ENCODE results near the gene SASH1.

The SASH1 gene

GRCh38 chr6:148548065-148548748 lies 205.6 kb downstream of the SASH1 start:
- DNase-seq (ENCODE audit: low spot score): no peak

GRCh38 chr6:148548749-148549140 lies 206.1 kb downstream of the SASH1 start:
- DNase-seq (ENCODE audit: low spot score): no peak

- no peak for DNase-seq (ENCODE audit: low spot score)
Measured at GRCh38 chr6:148550569-148550968, 207.9 kb downstream of the SASH1 start.

- no peak for DNase-seq (ENCODE audit: low spot score)
Measured at GRCh38 chr6:148551226-148551625, 208.6 kb downstream of the SASH1 start.

GRCh38 chr6:148556410-148556809 lies 213.8 kb downstream of the SASH1 start:
- DNase-seq (ENCODE audit: low spot score): no peak

- DNase-seq (ENCODE audit: low spot score): no peak
Measured at GRCh38 chr6:148557796-148558321, 215.2 kb downstream of the SASH1 start.

GRCh38 chr6:148559848-148560433 lies 217.3 kb downstream of the SASH1 start:
- DNase-seq (ENCODE audit: low spot score): peak; percentile 20

- no peak for DNase-seq (ENCODE audit: low spot score)
Measured at GRCh38 chr6:148561629-148562028, 219.0 kb downstream of the SASH1 start.

GRCh38 chr6:148563066-148563465 lies 220.4 kb downstream of the SASH1 start:
- DNase-seq (ENCODE audit: low spot score): no peak

- no peak for DNase-seq (ENCODE audit: low spot score)
Measured at GRCh38 chr6:148564494-148565035, 221.9 kb downstream of the SASH1 start.

GRCh38 chr6:148565321-148565926 lies 222.8 kb downstream of the SASH1 start:
- no peak for DNase-seq (ENCODE audit: low spot score)

GRCh38 chr6:148565930-148566663 lies 223.5 kb downstream of the SASH1 start:
- DNase-seq (ENCODE audit: low spot score): no peak

- no peak for DNase-seq (ENCODE audit: low spot score)
Measured at GRCh38 chr6:148566664-148567350, 224.2 kb downstream of the SASH1 start.

- DNase-seq (ENCODE audit: low spot score): no peak
Measured at GRCh38 chr6:148570456-148570855, 227.8 kb downstream of the SASH1 start.

- no peak for DNase-seq (ENCODE audit: low spot score)
Measured at GRCh38 chr6:148572676-148573335, 230.2 kb downstream of the SASH1 start.

- DNase-seq (ENCODE audit: low spot score): no peak
Measured at GRCh38 chr6:148573922-148574321, 231.3 kb downstream of the SASH1 start.

- DNase-seq (ENCODE audit: low spot score): no peak
Measured at GRCh38 chr6:148577687-148578488, 235.2 kb downstream of the SASH1 start.

- DNase-seq (ENCODE audit: low spot score): no peak
Measured at GRCh38 chr6:148578489-148578814, 235.8 kb downstream of the SASH1 start.

- DNase-seq (ENCODE audit: low spot score): no peak
Measured at GRCh38 chr6:148578837-148579565, 236.4 kb downstream of the SASH1 start.

GRCh38 chr6:148580442-148580841 lies 237.8 kb downstream of the SASH1 start:
- DNase-seq (ENCODE audit: low spot score): no peak

Measured in hematopoietic multipotent progenitor cell treated with erythropoietin and hydrocortisone succinate and interleukin-3 and kit ligand, for 17 days (in vitro differentiated cells).